Measurements from ENCODE around the gene PCDHGA6. TPM values are rescaled to one million over a fixed set of nuclear protein-coding genes. Genes with fewer than 3 reads are reported as not detected.

The PCDHGA6 gene
- total and polyA plus RNA-seq, 9 of the 15 experiments (the other 6 are each of a cell fraction or from before 2014, with no cell fraction given) = 0.01 to 0.18 (median 0.09) TPM; not detected in 1

GRCh38 chr5:141338538-141339306 lies 35.0 kb upstream of the PCDHGA6 start, which contains the start of gene PCDHGA2 (continued):
- TF ChIP-seq FOXM1 (IDR thresholded peaks at IDR 0.05; ENCODE audit: low read depth) (no peak), FOXM1 (CRISPR knock-in tag; IDR thresholded peaks at IDR 0.05; ENCODE audit: low read depth) (no peak), NRF1 (conservative IDR thresholded peaks at IDR 0.05 in 1 of 2, IDR thresholded peaks at IDR 0.05 in 1 of 2) (no peak), STAT6 (CRISPR knock-in tag; IDR thresholded peaks at IDR 0.05) (no peak), MXD1 (CRISPR knock-in tag; IDR thresholded peaks at IDR 0.05; ENCODE audit: borderline replicate concordance, poor library complexity, severe bottlenecking) (no peak), ZNF668 (CRISPR knock-in tag; IDR thresholded peaks at IDR 0.05) (no peak), SRSF1 (IDR thresholded peaks at IDR 0.05; ENCODE audit: low read depth, low read length) (no peak), NCOA1 (IDR thresholded peaks at IDR 0.05; ENCODE audit: low read depth) (no peak), HIVEP1 (CRISPR knock-in tag; IDR thresholded peaks at IDR 0.05) (no peak), NCOA6 (IDR thresholded peaks at IDR 0.05) (no peak), XRCC4 (IDR thresholded peaks at IDR 0.05; ENCODE audit: extremely low read depth, insufficient read depth, insufficient read length) (no peak), GABPA (tag; conservative IDR thresholded peaks at IDR 0.05; ENCODE audit: low read depth) (no peak), NFATC3 (IDR thresholded peaks at IDR 0.05) (no peak), ASH1L (IDR thresholded peaks at IDR 0.05; ENCODE audit: borderline replicate concordance, low read depth, partially characterized antibody) (no peak), ZKSCAN3 (CRISPR knock-in tag; IDR thresholded peaks at IDR 0.05) (no peak), SNRNP70 (optimal IDR thresholded peaks at IDR 0.05; ENCODE audit: low read depth, low read length) (no peak), TRIM24 (IDR thresholded peaks at IDR 0.05) (no peak), CBX5 (IDR thresholded peaks at IDR 0.05; ENCODE audit: borderline replicate concordance, low read depth) (no peak), FOXA1 (IDR thresholded peaks at IDR 0.05; ENCODE audit: borderline replicate concordance) (no peak), WHSC1 (IDR thresholded peaks at IDR 0.05; ENCODE audit: low read length) (no peak), CEBPB (tag; IDR thresholded peaks at IDR 0.05) (peak; percentile 71), MAZ (CRISPR knock-in tag; conservative IDR thresholded peaks at IDR 0.05 in 1 of 2, IDR thresholded peaks at IDR 0.05 in 1 of 2) (0 out of 4 replicates have a peak, but pooled peaks of 1 of the 2 experiments have one; percentile 11), IRF1 (CRISPR knock-in tag; IDR thresholded peaks at IDR 0.05; ENCODE audit: borderline replicate concordance) (no peak), ZNF445 (CRISPR knock-in tag; IDR thresholded peaks at IDR 0.05; ENCODE audit: low read depth) (no peak), SMAD3 (CRISPR knock-in tag; conservative IDR thresholded peaks at IDR 0.05) (no peak), DMBX1 (CRISPR knock-in tag; IDR thresholded peaks at IDR 0.05; ENCODE audit: borderline replicate concordance) (no peak), POU5F1 (IDR thresholded peaks at IDR 0.05; ENCODE audit: borderline replicate concordance, low read depth, low read length, partially characterized antibody) (no peak)
